H1 (cell line): ENCODE measurements around the gene ADCY1. TPM values are rescaled to one million over a fixed set of nuclear protein-coding genes. Genes with fewer than 3 reads are reported as not detected.

Experiments used
- EGR1 ChIP-seq: IDR thresholded peaks from 2 replicates; pipeline ENCODE4 v1.6.1; 2011; ENCODE audit warnings: low read depth, low read length, borderline replicate concordance
- KDM4A ChIP-seq: IDR thresholded peaks from one replicate; pipeline ENCODE4 v1.7.1; 2012; ENCODE audit warnings: low read depth, mild to moderate bottlenecking, moderate library complexity, low read length, inconsistent platforms; ENCODE audit not compliant: severe bottlenecking
- TBP ChIP-seq: IDR thresholded peaks from 2 replicates; pipeline ENCODE4 v1.6.1; 2011; ENCODE audit warnings: low read depth, low read length, improper control_type of control experiment
- polyA plus RNA-seq, 7 experiments: library from polyadenylated mRNA; depleted of rRNA in 3 of 7; stranded (reverse) in 5 of 7; unstranded in 2 of 7; fragments of >200 nt in 5 of 7; fragments of 200-250 nt in 2 of 7; gene quantifications; 1 replicate in 5 of 7; 2 replicates in 1 of 7; 4 replicates in 1 of 7; pipeline versions ENCODE4 v1.2.1 to v1.2.3, GENCODE V29; 2011 to 2013; ENCODE audit warnings: missing spikeins in 2 of 7, mixed read lengths in 2 of 7
- total RNA-seq: library from RNA; stranded (reverse); fragmentation: NEBNext Ultra II Directional; extraction: Animal tissue kit (Norgen Biotek cat#: 25700); gene quantifications from 2 replicates; pipeline ENCODE4 v1.2.1, GENCODE V29; 2021
- TF ChIP-seq, protein P1 (sequence below): IDR thresholded peaks from 2 replicates; pipeline ENCODE4 v1.6.1; 2011; ENCODE audit warnings: low read length, improper control_type of control experiment

The ADCY1 gene
- total and polyA plus RNA-seq, 2 of the 8 experiments (the other 6 are each of a cell fraction or from before 2014, with no cell fraction given): 7.9 to 26.9 TPM

GRCh38 chr7:45524445-45524844 lies 49.7 kb upstream of the ADCY1 start (continued):
- TF ChIP-seq EGR1 (no peak), TBP (no peak), KDM4A (no peak)
- TF ChIP-seq, protein P1, sequence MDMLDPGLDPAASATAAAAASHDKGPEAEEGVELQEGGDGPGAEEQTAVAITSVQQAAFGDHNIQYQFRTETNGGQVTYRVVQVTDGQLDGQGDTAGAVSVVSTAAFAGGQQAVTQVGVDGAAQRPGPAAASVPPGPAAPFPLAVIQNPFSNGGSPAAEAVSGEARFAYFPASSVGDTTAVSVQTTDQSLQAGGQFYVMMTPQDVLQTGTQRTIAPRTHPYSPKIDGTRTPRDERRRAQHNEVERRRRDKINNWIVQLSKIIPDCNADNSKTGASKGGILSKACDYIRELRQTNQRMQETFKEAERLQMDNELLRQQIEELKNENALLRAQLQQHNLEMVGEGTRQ: no peak
